ENCODE data around the gene SASS6. TPM values are rescaled to one million over a fixed set of nuclear protein-coding genes. Genes with fewer than 3 reads are reported as not detected.

The SASS6 gene
- polyA plus RNA-seq, 1 donor from 2014 or later = 6.4 TPM

DNA sequence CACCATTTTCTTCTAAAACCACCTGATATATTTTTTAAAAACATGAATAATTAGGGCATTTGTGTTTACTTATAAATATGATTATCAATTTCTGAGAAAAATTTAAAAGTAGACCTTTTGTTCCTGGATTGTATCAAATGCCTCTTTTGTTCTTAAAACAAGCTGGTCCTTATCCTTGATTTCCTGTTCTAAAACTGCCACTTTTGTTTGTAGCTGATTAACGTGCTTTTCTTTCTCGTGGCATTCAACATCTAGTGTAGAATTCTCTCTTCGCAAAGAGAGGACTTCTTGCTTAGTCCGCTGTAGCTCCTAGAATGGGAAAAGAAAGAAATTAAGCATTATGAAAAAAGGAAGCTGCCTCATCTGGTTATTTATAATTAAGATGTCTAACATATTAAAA is 25.0 kb downstream of the SASS6 start:
- Histone ChIP-seq H3K79me2 (replicated peaks; ENCODE audit: insufficient read depth, low read length) (no peaks in the 10 kb centered on the region), H3F3A (ENCODE audit: insufficient read depth, low read length, poor library complexity, severe bottlenecking) (no peaks in the 10 kb centered on the region), H3K4me3 (ENCODE audit: low read length) (no peak overlapping the region), H3K36me3 (ENCODE audit: insufficient read depth, low read length) (no peaks in the 10 kb centered on the region), H3K27ac (ENCODE audit: low read length) (no peak overlapping the region), H2AFZ (ENCODE audit: low read depth, low read length) (no peak overlapping the region), H4K20me1 (ENCODE audit: insufficient read depth) (no peaks in the 10 kb centered on the region), H3K9me3 (ENCODE audit: low read length) (no peaks in the 10 kb centered on the region), H3K9ac (ENCODE audit: low read length) (no peak overlapping the region), H3K4me2 (ENCODE audit: low read length) (no peak overlapping the region), H3K27me3 (ENCODE audit: insufficient read depth, low read depth, low read length) (no peaks in the 10 kb centered on the region), H3K9me2 (ENCODE audit: insufficient read depth, low read length) (no peaks in the 10 kb centered on the region)
- no peak for TF ChIP-seq SMC3 (conservative IDR thresholded peaks at IDR 0.05; ENCODE audit: poor library complexity)
- no peak for TF ChIP-seq CTCF (IDR thresholded peaks at IDR 0.05; ENCODE audit: poor library complexity, severe bottlenecking)
- TF ChIP-seq EZH2 (IDR thresholded peaks at IDR 0.05; ENCODE audit: borderline replicate concordance, insufficient read depth, low read length, poor library complexity, severe bottlenecking) = no peak
- no peak for TF ChIP-seq REST (IDR thresholded peaks at IDR 0.05; ENCODE audit: borderline replicate concordance)
- no peak for TF ChIP-seq MXI1 (conservative IDR thresholded peaks at IDR 0.05; ENCODE audit: poor library complexity, severe bottlenecking)
- no peak for TF ChIP-seq POLR2AphosphoS5 (IDR thresholded peaks at IDR 0.05)
- no peak for TF ChIP-seq RAD21 (conservative IDR thresholded peaks at IDR 0.05)
- no peak for TF ChIP-seq TAF1 (IDR thresholded peaks at IDR 0.05; ENCODE audit: low read depth)
- TF ChIP-seq EP300 (conservative IDR thresholded peaks at IDR 0.05; ENCODE audit: poor library complexity, severe bottlenecking) = no peak

- no peaks in the 10 kb centered on the region for H3K27me3 ChIP-seq (ENCODE audit: insufficient read depth, low read depth, low read length)
- H4K20me1 ChIP-seq (ENCODE audit: insufficient read depth) = no peaks in the 10 kb centered on the region
- no peaks in the 10 kb centered on the region for H3K36me3 ChIP-seq (ENCODE audit: insufficient read depth, low read length)
These were observed 31.2 kb downstream of the SASS6 start for GRCh38 chr1:100101564-100101963.

More at GRCh38 chr1:100101564-100101963, 31.2 kb downstream of the SASS6 start:
- H3K4me3 ChIP-seq (ENCODE audit: low read length) = no peak overlapping the region
- no peaks in the 10 kb centered on the region for H3K9me3 ChIP-seq (ENCODE audit: low read length)
- no peak overlapping the region for H3K4me2 ChIP-seq (ENCODE audit: low read length)
- H3K9me2 ChIP-seq (ENCODE audit: insufficient read depth, low read length) = no peaks in the 10 kb centered on the region
- H3K79me2 ChIP-seq (replicated peaks; ENCODE audit: insufficient read depth, low read length) = no peaks in the 10 kb centered on the region
- no peak for TF ChIP-seq EZH2 (IDR thresholded peaks at IDR 0.05; ENCODE audit: borderline replicate concordance, insufficient read depth, low read length, poor library complexity, severe bottlenecking)
- no peak for TF ChIP-seq CTCF (IDR thresholded peaks at IDR 0.05; ENCODE audit: poor library complexity, severe bottlenecking)
- no peak for TF ChIP-seq MXI1 (conservative IDR thresholded peaks at IDR 0.05; ENCODE audit: poor library complexity, severe bottlenecking)
- no peak for TF ChIP-seq POLR2AphosphoS5 (IDR thresholded peaks at IDR 0.05)
- TF ChIP-seq REST (IDR thresholded peaks at IDR 0.05; ENCODE audit: borderline replicate concordance) = no peak
- no peak for TF ChIP-seq RAD21 (conservative IDR thresholded peaks at IDR 0.05)
- TF ChIP-seq SMC3 (conservative IDR thresholded peaks at IDR 0.05; ENCODE audit: poor library complexity) = no peak
- TF ChIP-seq EP300 (conservative IDR thresholded peaks at IDR 0.05; ENCODE audit: poor library complexity, severe bottlenecking) = no peak
- TF ChIP-seq TAF1 (IDR thresholded peaks at IDR 0.05; ENCODE audit: low read depth) = no peak
- no peak overlapping the region for H3K9ac ChIP-seq (ENCODE audit: low read length)
- no peaks in the 10 kb centered on the region for H3F3A ChIP-seq (ENCODE audit: insufficient read depth, low read length, poor library complexity, severe bottlenecking)
- no peak overlapping the region for H3K27ac ChIP-seq (ENCODE audit: low read length)
- no peak overlapping the region for H2AFZ ChIP-seq (ENCODE audit: low read depth, low read length)

All from neural cell (in vitro differentiated cells).